Vagina (tissue), 2 donors: ENCODE measurements around the gene SMOC1. TPM values are rescaled to one million over a fixed set of nuclear protein-coding genes. Genes with fewer than 3 reads are reported as not detected.

ENCODE experiments used
- DNase-seq, 2 donors: peaks; one replicate each; pipeline ENCODE4 v3.0.0-alpha.2; 2017; ENCODE audit errors: extremely low spot score in 2 of 2
- H3K27ac ChIP-seq: fragments of 200-600 bp; sonication (generic); one replicate; pipeline ENCODE4 v1.5.1; 2019
- H3K27me3 ChIP-seq: fragments of 200-600 bp; sonication (generic); one replicate; pipeline ENCODE4 v1.5.1; 2019
- H3K36me3 ChIP-seq, 2 donors: fragments of 200-600 bp; sonication (generic); one replicate each; pipeline ENCODE4 v1.5.1; 2017 to 2019
- H3K4me1 ChIP-seq: fragments of 200-600 bp; sonication (generic); one replicate; pipeline ENCODE4 v1.5.1; 2019
- H3K4me3 ChIP-seq, 2 donors: fragments of 200-600 bp; sonication (generic); 1 replicate in 1 of 2; 2 replicates in 1 of 2; pipeline ENCODE4 v1.5.1; 2016 to 2019
- H3K9me3 ChIP-seq: fragments of 200-600 bp; sonication (generic); one replicate; pipeline ENCODE4 v1.5.1; 2019
- POLR2A ChIP-seq, 2 donors: fragments of 450-650 bp; IDR thresholded peaks; one replicate each; pipeline ENCODE4 v1.6.1; 2017; ENCODE audit warnings: antibody characterized with exemption in 2 of 2, mild to moderate bottlenecking in 2 of 2, moderate library complexity in 2 of 2
- POLR2AphosphoS5 ChIP-seq, 2 donors: sonication (generic); formaldehyde crosslinking; IDR thresholded peaks; one replicate each; pipeline ENCODE4 v1.9.0; 2017; ENCODE audit warnings: antibody characterized with exemption in 2 of 2, mild to moderate bottlenecking in 2 of 2, low read depth in 1 of 2; ENCODE audit not compliant: insufficient read depth in 1 of 2
- intact Hi-C: fragments of 100-400 bp; cut with DNase I; formaldehyde crosslinking; loops from one replicate; pipeline ENCODE4 v1.15.1; 2023
- total RNA-seq: library from RNA; depleted of rRNA; stranded (reverse); fragments of >200 nt; gene quantifications from one replicate; pipeline ENCODE4 v1.2.3, GENCODE V29; 2016
- TF ChIP-seq, protein P1 (sequence below), 3 experiments: fragments of 450-650 bp in 2 of 3; fragments of 200-600 bp in 1 of 3; sonication (generic) in 1 of 3; IDR thresholded peaks; one replicate each; pipeline ENCODE4 v1.5.1; 2017 to 2019; ENCODE audit warnings: antibody characterized with exemption in 3 of 3, mild to moderate bottlenecking in 2 of 3, moderate library complexity in 2 of 3

SMOC1 gene
- total RNA-seq, 1 donor from 2014 or later = 9.8 TPM

DNA sequence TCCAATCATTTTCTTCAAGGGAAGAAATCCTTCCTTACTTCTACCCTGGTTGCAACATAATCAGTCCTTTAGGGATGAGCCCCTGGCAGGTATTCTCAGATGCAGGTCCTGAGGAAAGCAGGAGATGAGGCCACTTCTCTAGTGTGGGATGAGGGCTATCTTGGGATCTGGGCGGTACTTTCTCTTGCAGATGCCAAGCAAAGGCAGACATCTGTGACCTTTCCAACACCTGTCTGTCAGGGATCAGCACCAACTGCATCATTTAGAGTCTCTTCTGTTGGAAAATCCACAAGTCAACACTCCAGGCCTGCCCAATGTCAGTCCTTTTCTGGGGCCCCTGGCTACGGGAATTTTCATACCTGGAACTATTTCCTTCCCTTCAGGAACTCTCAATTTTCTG lies 180.3 kb downstream of the SMOC1 start:
- TF ChIP-seq, protein P1, sequence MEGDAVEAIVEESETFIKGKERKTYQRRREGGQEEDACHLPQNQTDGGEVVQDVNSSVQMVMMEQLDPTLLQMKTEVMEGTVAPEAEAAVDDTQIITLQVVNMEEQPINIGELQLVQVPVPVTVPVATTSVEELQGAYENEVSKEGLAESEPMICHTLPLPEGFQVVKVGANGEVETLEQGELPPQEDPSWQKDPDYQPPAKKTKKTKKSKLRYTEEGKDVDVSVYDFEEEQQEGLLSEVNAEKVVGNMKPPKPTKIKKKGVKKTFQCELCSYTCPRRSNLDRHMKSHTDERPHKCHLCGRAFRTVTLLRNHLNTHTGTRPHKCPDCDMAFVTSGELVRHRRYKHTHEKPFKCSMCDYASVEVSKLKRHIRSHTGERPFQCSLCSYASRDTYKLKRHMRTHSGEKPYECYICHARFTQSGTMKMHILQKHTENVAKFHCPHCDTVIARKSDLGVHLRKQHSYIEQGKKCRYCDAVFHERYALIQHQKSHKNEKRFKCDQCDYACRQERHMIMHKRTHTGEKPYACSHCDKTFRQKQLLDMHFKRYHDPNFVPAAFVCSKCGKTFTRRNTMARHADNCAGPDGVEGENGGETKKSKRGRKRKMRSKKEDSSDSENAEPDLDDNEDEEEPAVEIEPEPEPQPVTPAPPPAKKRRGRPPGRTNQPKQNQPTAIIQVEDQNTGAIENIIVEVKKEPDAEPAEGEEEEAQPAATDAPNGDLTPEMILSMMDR (IDR thresholded peaks at IDR 0.05) = no peak
- TF ChIP-seq POLR2A (IDR thresholded peaks at IDR 0.05) (no peak), POLR2AphosphoS5 (IDR thresholded peaks at IDR 0.05; ENCODE audit: insufficient read depth in 1 of 2, low read depth in 1 of 2) (no peak)

DNA sequence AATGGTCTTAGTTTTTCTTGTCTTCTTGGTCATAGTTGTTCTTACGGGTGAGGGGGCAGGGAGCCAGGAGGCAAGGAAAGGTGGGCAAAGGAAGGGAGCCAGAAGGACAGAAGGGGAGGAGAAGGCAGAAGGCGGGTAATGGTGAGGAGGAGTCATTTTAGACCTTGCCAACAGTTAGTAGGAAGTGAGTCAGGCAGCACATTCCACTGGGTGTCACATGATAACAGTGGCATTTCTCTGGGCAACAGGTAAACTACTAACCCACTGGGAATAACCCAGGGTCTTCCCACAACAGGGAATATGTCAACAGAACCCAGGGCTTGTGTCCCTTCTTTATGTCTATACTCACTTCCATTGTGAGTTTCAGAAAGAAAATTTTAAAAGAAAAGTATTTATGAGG lies 181.9 kb downstream of the SMOC1 start:
- no peaks in the 10 kb centered on the region for H3K27me3 ChIP-seq
- no peaks in the 10 kb centered on the region for H3K4me1 ChIP-seq
- no peaks in the 10 kb centered on the region for H3K36me3 ChIP-seq
- DNase-seq = no peak
- no peak overlapping the region for H3K27ac ChIP-seq
- no peak overlapping the region for H3K4me3 ChIP-seq
- H3K9me3 ChIP-seq = no peaks in the 10 kb centered on the region
- no peak for TF ChIP-seq POLR2AphosphoS5 (IDR thresholded peaks at IDR 0.05; ENCODE audit: insufficient read depth in 1 of 2, low read depth in 1 of 2)
- no peak for TF ChIP-seq POLR2A (IDR thresholded peaks at IDR 0.05)
- TF ChIP-seq, protein P1 (IDR thresholded peaks at IDR 0.05) = no peak
- intact Hi-C loops = no loop called here

More for the DNA sequence above, 180.3 kb downstream of the SMOC1 start:
- H3K27ac ChIP-seq = no peak overlapping the region
- no peaks in the 10 kb centered on the region for H3K36me3 ChIP-seq
- no peaks in the 10 kb centered on the region for H3K4me1 ChIP-seq
- no peak overlapping the region for H3K4me3 ChIP-seq
- H3K27me3 ChIP-seq = no peaks in the 10 kb centered on the region
- no peak for DNase-seq
- H3K9me3 ChIP-seq = no peaks in the 10 kb centered on the region
- intact Hi-C loops = no loop called here

DNA sequence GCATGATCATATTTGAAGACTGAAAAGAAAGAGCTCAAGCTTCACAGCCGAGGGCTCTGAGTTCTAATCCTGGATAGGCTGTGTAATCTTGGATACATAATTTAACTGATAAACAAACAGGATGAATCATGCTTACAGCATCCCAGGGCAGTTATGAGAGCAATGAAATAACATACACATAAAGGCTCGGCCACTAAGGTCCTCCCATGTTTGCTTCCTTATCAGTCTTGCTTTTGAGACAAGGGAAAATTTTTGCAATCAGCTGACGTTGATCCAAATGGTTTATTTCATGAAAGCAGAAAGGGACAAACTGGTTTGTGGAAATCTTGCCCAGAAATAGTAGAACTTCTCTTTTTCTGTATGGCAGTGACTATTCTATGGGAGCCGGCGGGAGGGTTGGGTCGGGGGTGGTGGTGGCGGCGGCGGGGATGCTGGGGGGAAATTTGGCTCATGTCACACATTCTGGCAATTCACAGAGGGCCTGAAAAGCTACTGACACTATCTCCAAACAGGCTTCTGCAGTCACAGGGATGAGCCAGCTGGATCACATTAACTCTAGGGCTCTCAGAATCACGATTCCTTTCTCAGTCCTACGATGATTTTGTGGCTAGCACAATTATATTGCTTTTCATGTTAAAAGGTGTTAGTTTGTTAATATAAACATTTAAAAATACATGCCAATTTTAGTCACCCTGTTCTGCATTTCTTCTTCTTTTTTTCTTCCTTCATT lies 185.1 kb downstream of the SMOC1 start:
- TF ChIP-seq POLR2A (IDR thresholded peaks at IDR 0.05) = no peak
- H3K4me3 ChIP-seq = no peak overlapping the region
- no peaks in the 10 kb centered on the region for H3K27me3 ChIP-seq
- intact Hi-C loops = no loop called here
- DNase-seq = no peak
- H3K9me3 ChIP-seq = no peaks in the 10 kb centered on the region
- no peaks in the 10 kb centered on the region for H3K36me3 ChIP-seq
- no peak overlapping the region for H3K27ac ChIP-seq
- no peaks in the 10 kb centered on the region for H3K4me1 ChIP-seq

DNA sequence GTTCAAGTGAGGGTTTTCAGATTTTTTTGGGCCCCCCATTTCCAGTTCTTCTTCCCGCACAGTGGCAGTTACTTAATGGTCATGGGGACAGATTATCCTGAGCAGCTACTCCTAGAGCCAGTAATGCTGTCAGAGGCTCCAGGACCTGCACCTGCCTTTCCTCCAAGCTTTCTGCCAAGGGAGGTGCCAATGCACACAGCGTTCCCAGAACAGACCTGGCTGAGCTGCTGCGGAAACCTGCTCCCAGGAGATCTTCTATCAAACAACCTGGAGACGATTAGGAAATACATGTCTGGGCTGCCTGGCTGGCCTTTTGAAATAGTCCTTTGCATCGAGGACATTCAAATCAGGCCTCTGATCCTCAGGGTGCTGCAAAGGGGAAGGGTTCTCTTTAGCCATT lies 188.6 kb downstream of the SMOC1 start:
- intact Hi-C loops = no loop called here
- no peak for TF ChIP-seq POLR2AphosphoS5 (IDR thresholded peaks at IDR 0.05; ENCODE audit: insufficient read depth in 1 of 2, low read depth in 1 of 2)
- no peak for TF ChIP-seq POLR2A (IDR thresholded peaks at IDR 0.05)
- TF ChIP-seq, protein P1 (IDR thresholded peaks at IDR 0.05) = no peak
- H3K27ac ChIP-seq = no peak overlapping the region
- no peaks in the 10 kb centered on the region for H3K9me3 ChIP-seq
- no peak overlapping the region for H3K4me3 ChIP-seq
- H3K36me3 ChIP-seq = no peaks in the 10 kb centered on the region
- no peaks in the 10 kb centered on the region for H3K4me1 ChIP-seq
- DNase-seq = no peak
- H3K27me3 ChIP-seq = no peaks in the 10 kb centered on the region

DNA sequence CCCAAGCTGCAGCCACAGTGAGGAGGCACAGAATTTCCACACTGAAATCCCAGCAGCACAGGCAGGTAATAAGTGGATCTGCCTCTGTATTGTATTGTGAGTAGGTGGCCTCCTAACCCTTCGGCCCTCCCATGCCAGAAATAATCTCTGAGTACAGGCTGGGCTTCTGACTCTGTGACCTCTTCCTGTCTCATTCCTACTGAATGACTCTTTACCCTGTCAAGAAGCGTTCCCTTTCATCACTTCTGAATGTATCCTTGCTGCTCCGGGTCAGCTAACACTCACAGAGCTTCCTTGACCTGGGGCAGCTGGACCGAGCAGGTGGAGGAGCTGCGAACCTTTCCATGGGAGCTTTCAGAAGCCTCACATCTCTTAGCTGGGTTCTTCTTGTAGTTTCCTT lies 190.0 kb downstream of the SMOC1 start:
- Histone ChIP-seq H3K9me3 (no peaks in the 10 kb centered on the region), H3K27ac (no peak overlapping the region), H3K4me1 (no peaks in the 10 kb centered on the region), H3K4me3 (no peak overlapping the region), H3K27me3 (no peaks in the 10 kb centered on the region), H3K36me3 (no peaks in the 10 kb centered on the region)
- intact Hi-C loops = no loop called here
- no peak for TF ChIP-seq POLR2AphosphoS5 (IDR thresholded peaks at IDR 0.05; ENCODE audit: insufficient read depth in 1 of 2, low read depth in 1 of 2)
- TF ChIP-seq, protein P1 (IDR thresholded peaks at IDR 0.05) = no peak
- no peak for TF ChIP-seq POLR2A (IDR thresholded peaks at IDR 0.05)
- no peak for DNase-seq
